GM13977 (cell line): ENCODE data around the gene KIF5C.

Experiments
- DNase-seq: peaks from one replicate; pipeline ENCODE4 v3.0.0; 2012; ENCODE audit warnings: low spot score
- in situ Hi-C: fragments of 300-500 bp; cut with MboI; formaldehyde crosslinking; loops from one replicate; pipeline ENCODE4 v1.12.0; 2022; ENCODE audit warnings: low sequenced_read_pairs, low pct_unique_long_range_greater_than_20kb, mixed read lengths, inconsistent platforms; ENCODE audit not compliant: unreplicated experiment
- TF ChIP-seq, protein P1 (sequence below): IDR thresholded peaks from 2 replicates; pipeline ENCODE4 v1.5.1; 2012; ENCODE audit warnings: mild to moderate bottlenecking, control low read depth; ENCODE audit not compliant: insufficient read depth; ENCODE audit errors: extremely low read depth, missing control alignments

KIF5C gene

DNA sequence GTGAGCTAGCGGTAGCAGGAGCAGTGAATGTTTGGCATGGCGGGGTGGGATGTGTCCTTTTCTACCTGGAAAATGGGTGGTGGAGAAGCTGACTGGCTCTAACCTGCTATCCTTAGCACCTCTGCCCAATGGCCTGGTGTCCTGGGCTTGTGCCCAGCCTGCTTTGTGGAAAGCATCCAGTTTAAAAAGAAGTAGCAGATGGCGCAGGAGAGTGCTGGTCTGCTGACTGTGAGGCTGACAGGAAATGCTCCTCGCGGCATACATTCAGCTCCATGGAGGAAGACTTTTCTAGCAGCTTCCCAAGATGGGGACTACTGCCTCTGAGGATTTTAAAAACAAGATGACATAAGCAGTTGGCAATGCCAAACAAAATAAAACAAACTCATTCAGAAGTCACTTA lies 107.3 kb downstream of the KIF5C start:
- no peak for DNase-seq
- TF ChIP-seq, protein P1, sequence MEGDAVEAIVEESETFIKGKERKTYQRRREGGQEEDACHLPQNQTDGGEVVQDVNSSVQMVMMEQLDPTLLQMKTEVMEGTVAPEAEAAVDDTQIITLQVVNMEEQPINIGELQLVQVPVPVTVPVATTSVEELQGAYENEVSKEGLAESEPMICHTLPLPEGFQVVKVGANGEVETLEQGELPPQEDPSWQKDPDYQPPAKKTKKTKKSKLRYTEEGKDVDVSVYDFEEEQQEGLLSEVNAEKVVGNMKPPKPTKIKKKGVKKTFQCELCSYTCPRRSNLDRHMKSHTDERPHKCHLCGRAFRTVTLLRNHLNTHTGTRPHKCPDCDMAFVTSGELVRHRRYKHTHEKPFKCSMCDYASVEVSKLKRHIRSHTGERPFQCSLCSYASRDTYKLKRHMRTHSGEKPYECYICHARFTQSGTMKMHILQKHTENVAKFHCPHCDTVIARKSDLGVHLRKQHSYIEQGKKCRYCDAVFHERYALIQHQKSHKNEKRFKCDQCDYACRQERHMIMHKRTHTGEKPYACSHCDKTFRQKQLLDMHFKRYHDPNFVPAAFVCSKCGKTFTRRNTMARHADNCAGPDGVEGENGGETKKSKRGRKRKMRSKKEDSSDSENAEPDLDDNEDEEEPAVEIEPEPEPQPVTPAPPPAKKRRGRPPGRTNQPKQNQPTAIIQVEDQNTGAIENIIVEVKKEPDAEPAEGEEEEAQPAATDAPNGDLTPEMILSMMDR, result no peak
- in situ Hi-C loops, result loop anchor here (25.0 kb wide), 2 partner anchors 445 to 995 kb away; no protein-coding TSS in a partner anchor

DNA sequence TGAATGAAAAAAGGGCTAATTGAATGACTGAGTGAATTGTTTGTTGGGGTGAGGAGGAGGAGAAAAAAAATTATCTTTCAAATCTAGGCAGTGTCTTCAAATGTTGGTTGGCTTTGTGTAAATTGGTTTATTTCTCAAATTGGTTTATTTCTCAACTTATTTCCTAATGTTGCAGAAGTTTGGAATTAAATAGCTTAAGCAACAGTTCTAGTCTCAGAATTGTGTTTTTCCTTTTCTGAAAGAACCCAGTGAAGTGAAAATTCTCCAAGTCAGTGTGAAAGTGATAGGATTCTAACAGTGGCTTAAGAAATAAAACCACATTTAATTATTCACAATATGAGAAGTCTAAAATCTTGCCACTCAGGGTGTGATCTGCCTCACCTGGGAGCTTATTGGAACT lies 108.9 kb downstream of the KIF5C start:
- TF ChIP-seq, protein P1, result no peak
- no peak for DNase-seq
- in situ Hi-C loops, result loop anchor here (25.0 kb wide), 2 partner anchors 447 to 997 kb away; no protein-coding TSS in a partner anchor

DNA sequence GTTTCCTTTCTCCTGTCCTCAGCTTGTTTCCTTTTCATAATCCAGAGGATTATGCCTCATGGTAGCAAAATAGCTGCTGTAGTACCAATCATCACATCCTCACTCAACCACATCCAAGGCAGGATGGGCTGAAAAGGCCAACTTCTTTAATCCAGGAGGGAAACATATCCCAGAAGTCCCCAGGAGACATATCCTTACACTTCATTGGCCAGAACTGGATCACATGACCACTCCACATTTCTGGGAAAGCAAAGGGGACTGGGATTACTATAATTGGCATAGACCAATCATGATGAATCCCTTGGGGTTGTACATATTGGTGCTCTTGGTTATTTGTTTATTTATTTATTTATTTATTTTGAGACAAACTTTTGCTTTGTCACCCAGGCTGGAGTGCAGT lies 109.4 kb downstream of the KIF5C start:
- in situ Hi-C loops, result loop anchor here (25.0 kb wide), 2 partner anchors 447 to 997 kb away; no protein-coding TSS in a partner anchor
- TF ChIP-seq, protein P1, result no peak

DNA sequence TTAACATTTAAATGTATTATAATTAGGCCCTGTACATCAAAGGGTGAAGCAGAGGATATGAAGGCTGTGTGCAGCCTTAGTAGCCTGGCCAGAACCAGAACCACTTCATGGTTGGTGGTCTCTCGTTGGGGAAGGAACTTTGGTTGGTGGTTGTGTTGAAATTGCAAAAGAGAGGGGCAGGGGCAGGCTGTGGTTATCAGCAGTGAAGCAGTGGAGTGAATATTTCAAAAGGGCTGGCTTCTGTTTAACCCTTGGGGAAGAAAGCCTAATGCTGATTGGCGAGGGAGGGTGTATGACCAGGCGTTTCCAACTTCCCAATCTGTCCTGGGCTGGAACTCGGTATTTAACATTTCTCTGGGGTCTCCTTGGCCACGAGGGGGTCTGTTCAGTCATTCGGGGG lies 112.3 kb downstream of the KIF5C start:
- TF ChIP-seq, protein P1, result no peak
- in situ Hi-C loops, result loop anchor here (25.0 kb wide), 2 partner anchors 450 to 1000 kb away; no protein-coding TSS in a partner anchor
- no peak for DNase-seq

More for the DNA sequence above, 109.4 kb downstream of the KIF5C start:
- DNase-seq, result no peak

DNA sequence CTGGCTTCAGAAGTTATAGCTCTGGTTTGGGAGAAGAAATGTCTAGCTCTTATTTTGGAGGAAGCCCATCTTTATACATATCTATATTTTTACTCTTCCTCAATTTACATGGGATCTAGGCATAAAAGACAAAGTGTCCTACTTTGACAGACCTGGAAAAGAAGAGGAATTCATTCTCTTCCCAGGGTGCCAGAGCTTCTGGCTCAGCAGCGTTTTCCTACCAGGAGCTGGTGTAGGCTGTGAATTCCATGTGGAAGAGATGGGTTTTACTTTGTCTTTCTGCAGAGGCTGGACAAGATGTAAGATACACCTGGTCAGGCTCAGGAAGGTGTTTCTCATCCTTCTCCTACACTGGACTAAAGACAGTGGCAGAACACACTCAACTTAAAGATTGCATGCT lies 113.3 kb downstream of the KIF5C start:
- DNase-seq, result no peak
- TF ChIP-seq, protein P1, result no peak
- in situ Hi-C loops, result loop anchor here (25.0 kb wide), 2 partner anchors 451 to 1001 kb away; no protein-coding TSS in a partner anchor

DNA sequence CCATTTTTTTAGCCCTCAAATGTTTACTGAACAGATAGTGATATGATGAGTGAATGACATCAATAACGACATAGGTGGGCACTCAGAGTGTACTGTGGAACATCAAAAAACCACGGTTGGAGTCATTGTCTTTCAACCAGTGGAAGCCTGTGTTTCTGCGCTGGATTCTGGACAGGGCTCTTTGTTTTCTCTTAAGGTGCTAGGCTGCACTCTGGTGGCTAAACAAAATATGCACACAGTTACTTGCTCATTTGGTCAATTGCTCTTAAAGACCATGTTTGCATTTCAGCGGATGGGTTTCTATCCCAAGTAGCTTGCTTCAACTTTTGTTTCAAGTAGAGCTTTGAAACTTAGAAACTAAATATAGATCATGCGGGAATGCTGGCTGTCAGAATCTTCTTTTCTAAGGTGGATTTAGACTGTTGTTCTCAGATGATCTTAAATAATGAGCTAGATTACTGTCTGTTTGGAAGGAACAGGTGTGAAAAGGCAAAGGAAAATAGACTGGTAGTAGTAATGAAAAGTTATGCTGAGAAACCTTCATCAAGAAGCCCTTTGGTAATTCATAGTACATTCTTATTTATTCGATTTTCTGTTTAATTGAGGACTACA lies 115.0 kb downstream of the KIF5C start:
- peak; percentile 78 for DNase-seq
- TF ChIP-seq, protein P1, result peak; percentile 69
- in situ Hi-C loops, result loop anchor here (25.0 kb wide), 2 partner anchors 453 to 1003 kb away; no protein-coding TSS in a partner anchor
